Chondrocyte (in vitro differentiated cells): ENCODE results near the gene NAMPT. TPM values are rescaled to one million over a fixed set of nuclear protein-coding genes. Genes with fewer than 3 reads are reported as not detected.
"Not testable (repeated sequence)": the region's sequence is repeated elsewhere in the genome, so short reads cannot be mapped to it uniquely, and the experiment has no call there.

Experiments
- DNase-seq: peaks from one replicate; pipeline ENCODE4 v3.0.0; 2021; ENCODE audit warnings: mixed read lengths, low spot score
- H3K27ac Mint-ChIP-seq: one replicate; pipeline ENCODE4 v1.8.0; 2021; ENCODE audit warnings: mild to moderate bottlenecking, moderate library complexity, mixed read lengths; ENCODE audit not compliant: unreplicated experiment
- H3K27me3 Mint-ChIP-seq: 2 replicates; pipeline ENCODE4 v1.8.0; 2021; ENCODE audit warnings: low read depth, mixed read lengths
- H3K36me3 Mint-ChIP-seq: 2 replicates; pipeline ENCODE4 v1.8.0; 2021; ENCODE audit warnings: low read depth, mixed read lengths
- H3K4me1 Mint-ChIP-seq: 2 replicates; pipeline ENCODE4 v1.8.0; 2021; ENCODE audit warnings: low read depth, mild to moderate bottlenecking, mixed read lengths
- H3K4me3 Mint-ChIP-seq: one replicate; pipeline ENCODE4 v1.8.0; 2021; ENCODE audit warnings: mild to moderate bottlenecking, moderate library complexity, mixed read lengths; ENCODE audit not compliant: unreplicated experiment
- H3K9me3 Mint-ChIP-seq: 2 replicates; pipeline ENCODE4 v1.8.0; 2021; ENCODE audit warnings: low read depth, mixed read lengths
- CTCF ChIP-seq: fragments of 200-600 bp; sonication (generic); IDR thresholded peaks from 2 replicates; pipeline ENCODE4 v1.5.0; 2021; ENCODE audit warnings: antibody characterized with exemption, mild to moderate bottlenecking, moderate library complexity
- total RNA-seq: library from RNA; stranded (reverse); gene quantifications from 3 replicates; pipeline ENCODE4 v1.2.1, GENCODE V29; 2021

NAMPT gene
- total RNA-seq, 1 donor from 2014 or later = 27.5 TPM

DNA sequence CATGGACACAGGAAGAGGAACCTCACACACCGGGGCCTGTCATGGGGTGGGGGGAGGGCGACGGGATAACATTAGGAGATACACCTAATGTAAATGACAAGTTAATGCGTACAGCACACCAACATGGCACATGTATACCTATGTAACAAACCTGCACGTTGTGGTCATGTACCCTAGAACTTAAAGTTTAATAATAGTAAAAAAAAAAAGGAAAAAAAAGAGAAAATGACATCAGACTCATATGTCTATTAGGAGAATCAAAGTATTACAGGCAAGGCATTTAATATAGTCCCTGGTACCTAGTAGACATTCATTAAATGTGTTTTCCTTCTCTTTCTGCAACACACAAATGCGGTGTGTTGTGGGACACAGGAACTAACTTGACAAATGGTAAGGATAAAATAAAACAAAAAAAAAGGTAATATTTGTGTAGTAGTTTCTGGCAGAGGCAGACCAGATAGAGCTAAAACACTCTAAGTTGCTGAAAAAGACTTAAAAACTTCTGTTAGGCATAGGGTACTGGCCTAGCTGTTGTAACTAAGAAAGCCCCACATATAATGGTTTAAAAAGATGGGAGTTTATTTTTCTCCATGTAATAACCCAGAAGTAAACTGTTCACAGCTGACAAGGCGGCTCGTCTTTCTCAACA is 68.8 kb downstream of the NAMPT start:
- H3K9me3 Mint-ChIP-seq = peaks cover 4% of the 10 kb centered on the region
- H3K27me3 Mint-ChIP-seq = no peaks in the 10 kb centered on the region
- no peak overlapping the region for H3K4me3 Mint-ChIP-seq

DNA sequence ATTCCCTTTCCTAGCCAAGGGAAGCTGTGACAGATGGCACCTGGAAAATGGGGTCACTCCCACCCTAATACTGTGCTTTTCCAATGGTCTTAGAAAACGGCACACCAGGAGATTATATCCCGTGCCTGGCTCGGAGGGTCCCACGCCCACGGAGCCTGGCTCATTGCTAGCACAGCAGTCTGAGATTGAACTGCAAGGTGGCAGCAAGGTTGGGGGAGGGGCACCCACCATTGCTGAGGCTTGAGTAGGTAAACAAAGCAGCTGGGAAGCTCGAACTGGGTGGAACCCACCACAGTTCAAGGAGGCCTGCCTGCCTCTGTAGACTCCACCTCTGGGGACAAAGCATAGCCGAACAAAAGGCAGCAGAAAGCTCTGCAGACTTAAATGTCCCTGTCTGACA is 75.8 kb downstream of the NAMPT start:
- not testable (repeated sequence) for H3K27ac Mint-ChIP-seq, H3K4me1 Mint-ChIP-seq, H3K27me3 Mint-ChIP-seq, H3K4me3 Mint-ChIP-seq, H3K36me3 Mint-ChIP-seq, DNase-seq
- H3K9me3 Mint-ChIP-seq = peaks cover 12% of the 10 kb centered on the region

More for the DNA sequence above, 68.8 kb downstream of the NAMPT start:
- no peak for DNase-seq
- Mint-ChIP-seq H3K4me1 (peaks cover 21% of the 10 kb centered on the region), H3K27ac (peak overlapping the region; percentile 92), H3K36me3 (no peaks in the 10 kb centered on the region)
- no peak for TF ChIP-seq CTCF

DNA sequence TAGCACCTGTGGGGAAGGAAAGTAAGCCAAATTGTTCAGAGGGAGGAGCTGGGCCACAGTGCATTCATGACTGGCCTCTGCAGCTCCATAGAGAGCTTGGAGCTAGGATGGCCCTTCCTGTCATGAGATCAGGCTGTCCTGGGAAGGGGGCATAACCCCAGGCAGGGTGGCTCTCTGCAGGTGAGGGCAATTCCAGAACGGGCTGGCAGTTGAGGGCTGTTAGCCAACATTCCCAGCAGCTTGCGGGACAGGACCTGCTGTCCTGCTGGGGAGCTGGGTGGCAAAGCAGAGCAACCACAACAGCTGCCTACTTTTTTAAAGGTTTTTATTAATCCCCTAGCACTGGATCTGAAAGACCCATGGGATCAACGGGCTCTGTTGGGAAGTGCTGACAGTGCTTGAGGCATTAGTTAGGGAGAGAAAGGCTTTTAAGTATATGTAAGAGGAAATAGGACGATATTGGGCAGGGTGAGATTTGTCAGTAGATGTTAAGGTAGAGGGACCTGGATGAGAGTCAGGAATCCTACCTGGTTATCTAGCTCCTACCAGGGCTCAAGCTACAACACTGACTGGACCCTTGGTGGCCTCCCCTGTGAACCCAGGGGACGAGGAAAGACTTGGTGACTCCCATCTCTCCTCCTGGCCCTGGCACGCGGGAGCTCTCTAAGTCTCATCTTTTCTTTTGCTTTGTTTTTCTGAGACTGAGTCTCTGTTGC is 77.8 kb downstream of the NAMPT start:
- Mint-ChIP-seq H3K36me3 (no peaks in the 10 kb centered on the region), H3K27ac (no peak overlapping the region), H3K4me3 (no peak overlapping the region), H3K9me3 (peaks cover 11% of the 10 kb centered on the region), H3K4me1 (peaks cover 7% of the 10 kb centered on the region), H3K27me3 (no peaks in the 10 kb centered on the region)
- TF ChIP-seq CTCF = no peak
- DNase-seq = no peak

- TF ChIP-seq CTCF = no peak
- no peak for DNase-seq
- no peaks in the 10 kb centered on the region for H3K36me3 Mint-ChIP-seq
- H3K27ac Mint-ChIP-seq = no peak overlapping the region
- H3K27me3 Mint-ChIP-seq = no peaks in the 10 kb centered on the region
- H3K4me3 Mint-ChIP-seq = no peak overlapping the region
- peaks cover 9% of the 10 kb centered on the region for H3K9me3 Mint-ChIP-seq
- peaks cover 7% of the 10 kb centered on the region for H3K4me1 Mint-ChIP-seq
Observed at GRCh38 chr7:106205621-106206222, 79.1 kb downstream of the NAMPT start.

- no peak for TF ChIP-seq CTCF
- H3K36me3 Mint-ChIP-seq = no peaks in the 10 kb centered on the region
- H3K9me3 Mint-ChIP-seq = peaks cover 3% of the 10 kb centered on the region
- DNase-seq = no peak
- H3K4me3 Mint-ChIP-seq = no peak overlapping the region
- no peak overlapping the region for H3K27ac Mint-ChIP-seq
- peaks cover 21% of the 10 kb centered on the region for H3K4me1 Mint-ChIP-seq
- no peaks in the 10 kb centered on the region for H3K27me3 Mint-ChIP-seq
Observed at GRCh38 chr7:106203473-106203872, 81.3 kb downstream of the NAMPT start.
